Cardiac fibroblast (primary cell): Measurements from ENCODE around the gene MTAP.

Experiments
- DNase-seq, 2 donors: peaks; one replicate each; pipeline versions ENCODE4 v3.0.0 to v3.0.0-alpha.2; 2010; ENCODE audit warnings: low read depth in 2 of 2
- H3K4me3 ChIP-seq, 2 donors: replicated peaks in 1 of 2; 1 replicate in 1 of 2; 2 replicates in 1 of 2; pipeline ENCODE4 v1.5.1; 2011; ENCODE audit warnings: low read depth in 2 of 2, low read length in 2 of 2, mild to moderate bottlenecking in 2 of 2, moderate library complexity in 1 of 2
- TF ChIP-seq, protein P1 (sequence below): IDR thresholded peaks from one replicate; pipeline ENCODE4 v1.5.1; 2011; ENCODE audit warnings: low read depth, mild to moderate bottlenecking, low read length, inconsistent platforms

Gene MTAP

DNA sequence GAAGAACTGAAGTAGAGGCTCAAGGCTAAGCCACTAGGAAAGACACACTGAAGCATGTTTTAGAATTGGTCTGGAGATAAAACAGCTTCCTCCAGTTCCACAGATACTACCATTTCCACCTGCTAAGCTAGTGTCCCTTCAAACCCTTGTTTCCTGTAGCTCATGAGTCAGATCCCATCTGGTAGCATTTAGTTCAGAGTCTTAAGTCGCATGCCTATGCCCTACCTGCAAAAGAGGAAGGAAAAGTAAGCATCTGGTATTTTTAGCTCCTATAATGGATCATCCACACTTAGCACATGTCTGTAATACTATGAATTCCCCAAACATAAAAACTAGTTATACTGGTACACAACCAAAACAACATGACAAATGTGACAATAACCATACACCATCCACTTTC lies 99.7 kb downstream of the MTAP start:
- H3K4me3 ChIP-seq: no peak overlapping the region
- no peak for DNase-seq
- TF ChIP-seq, protein P1, sequence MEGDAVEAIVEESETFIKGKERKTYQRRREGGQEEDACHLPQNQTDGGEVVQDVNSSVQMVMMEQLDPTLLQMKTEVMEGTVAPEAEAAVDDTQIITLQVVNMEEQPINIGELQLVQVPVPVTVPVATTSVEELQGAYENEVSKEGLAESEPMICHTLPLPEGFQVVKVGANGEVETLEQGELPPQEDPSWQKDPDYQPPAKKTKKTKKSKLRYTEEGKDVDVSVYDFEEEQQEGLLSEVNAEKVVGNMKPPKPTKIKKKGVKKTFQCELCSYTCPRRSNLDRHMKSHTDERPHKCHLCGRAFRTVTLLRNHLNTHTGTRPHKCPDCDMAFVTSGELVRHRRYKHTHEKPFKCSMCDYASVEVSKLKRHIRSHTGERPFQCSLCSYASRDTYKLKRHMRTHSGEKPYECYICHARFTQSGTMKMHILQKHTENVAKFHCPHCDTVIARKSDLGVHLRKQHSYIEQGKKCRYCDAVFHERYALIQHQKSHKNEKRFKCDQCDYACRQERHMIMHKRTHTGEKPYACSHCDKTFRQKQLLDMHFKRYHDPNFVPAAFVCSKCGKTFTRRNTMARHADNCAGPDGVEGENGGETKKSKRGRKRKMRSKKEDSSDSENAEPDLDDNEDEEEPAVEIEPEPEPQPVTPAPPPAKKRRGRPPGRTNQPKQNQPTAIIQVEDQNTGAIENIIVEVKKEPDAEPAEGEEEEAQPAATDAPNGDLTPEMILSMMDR: no peak

- TF ChIP-seq, protein P1: no peak
- no peak overlapping the region for H3K4me3 ChIP-seq
- no peak for DNase-seq
These were observed 101.0 kb downstream of the MTAP start for GRCh38 chr9:21903380-21903965.

- peak in 1 of 2 donors; percentile 79 for DNase-seq
- H3K4me3 ChIP-seq: no peak overlapping the region
- TF ChIP-seq, protein P1: no peak
These were observed 101.9 kb downstream of the MTAP start for GRCh38 chr9:21904371-21904770.

- peak in 1 of 2 donors; percentile 61 for DNase-seq
- TF ChIP-seq, protein P1: peak; percentile 35
These were observed 102.3 kb downstream of the MTAP start for GRCh38 chr9:21904776-21905175.

GRCh38 chr9:21906213-21906612 lies 103.8 kb downstream of the MTAP start:
- TF ChIP-seq, protein P1: no peak
- DNase-seq: no peak
- no peak overlapping the region for H3K4me3 ChIP-seq

More at GRCh38 chr9:21904776-21905175, 102.3 kb downstream of the MTAP start:
- H3K4me3 ChIP-seq: no peak overlapping the region

DNA sequence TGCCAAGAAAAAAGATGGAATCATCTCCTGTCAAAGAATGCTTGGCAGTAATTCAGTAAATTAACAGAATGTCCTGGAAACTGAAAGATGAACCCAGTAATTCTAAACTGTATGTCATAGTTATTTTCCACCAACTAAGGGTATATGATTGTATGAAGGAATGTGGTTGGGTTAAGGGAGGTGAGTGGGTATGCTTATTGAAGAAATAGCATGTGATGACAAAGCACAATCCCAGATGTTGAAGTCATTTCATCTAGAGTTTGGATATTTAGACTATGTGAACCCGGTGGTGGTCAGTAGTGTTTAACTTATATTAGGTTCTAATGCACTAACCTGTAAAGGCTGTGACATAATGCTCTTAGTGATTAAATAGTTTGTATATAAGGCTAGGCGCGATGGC lies 104.4 kb downstream of the MTAP start:
- peak in 1 of 2 donors; percentile 52 for DNase-seq
- H3K4me3 ChIP-seq: no peak overlapping the region
- TF ChIP-seq, protein P1: no peak
